ENCODE results near the gene UQCRH. TPM values are rescaled to one million over a fixed set of nuclear protein-coding genes. Genes with fewer than 3 reads are reported as not detected.

The UQCRH gene
- 100 to 1,000 TPM; 122 to 367 (median 267) TPM for total RNA-seq

- peaks cover 45 to 48% of the 10 kb centered on the region in 2 donors for H3K4me1 ChIP-seq
These were observed at the start of gene UQCRH, which contains the start of gene LRRC41 for GRCh38 chr1:46303038-46303871. Gene UQCRH, plus strand, starts transcription at chr1:46303698. Its CDS starts 69 bp downstream, at chr1:46303767. Gene LRRC41, minus strand, starts transcription at chr1:46303616. Its CDS starts 294 bp downstream, at chr1:46303322.

GRCh38 chr1:46254668-46255067, 48.8 kb upstream of the UQCRH start:
- Histone ChIP-seq H3K27ac (no peak overlapping the region), H3K9me3 (no peaks in the 10 kb centered on the region), H3K36me3 (no peaks in the 10 kb centered on the region), H3K4me1 (no peaks in the 10 kb centered on the region), H3K4me3 (replicated peaks in 1 of 3) (no peak overlapping the region), H3K27me3 (no peaks in the 10 kb centered on the region)
- WGBS, 2 donors, result 89 to 95% methylated on average over 5 of the region's 5 CpGs
- TF ChIP-seq CTCF (IDR thresholded peaks at IDR 0.05), result no peak
- TF ChIP-seq POLR2A (IDR thresholded peaks at IDR 0.05), result no peak
- intact Hi-C loops (cut with DNase I), result no loop called here
- no peak for DNase-seq

More at GRCh38 chr1:46303038-46303871, at the start of gene UQCRH, which contains the start of gene LRRC41:
- H3K4me3 ChIP-seq (replicated peaks in 1 of 3), result peak within 1 kb of the TSS; percentile 30 to 100 (median 86)
- TF ChIP-seq POLR2A (IDR thresholded peaks at IDR 0.05), result peak; percentile 72 to 91
- no peak for TF ChIP-seq CTCF (IDR thresholded peaks at IDR 0.05)
- H3K9me3 ChIP-seq, result no peaks in the 10 kb centered on the region
- H3K27me3 ChIP-seq, result no peaks in the 10 kb centered on the region
- no peaks in the 10 kb centered on the region for H3K36me3 ChIP-seq
- peak within 1 kb of the TSS; percentile 98 to 100 (median 99) for H3K27ac ChIP-seq
- peak; percentile 95 to 96 for DNase-seq
- intact Hi-C loops (cut with DNase I), result loop anchor here (5.0 to 10.0 kb wide), 2 partner anchors 39 to 58 kb away; partner anchors contain the start of genes NSUN4 and RAD54L
- WGBS, 2 donors, result 0 to 2% methylated on average over 7 to 36 of the region's 61 CpGs

GRCh38 chr1:46256523-46256922, 47.0 kb upstream of the UQCRH start:
- Histone ChIP-seq H3K36me3 (no peaks in the 10 kb centered on the region), H3K9me3 (no peaks in the 10 kb centered on the region), H3K27ac (no peak overlapping the region), H3K27me3 (no peaks in the 10 kb centered on the region), H3K4me1 (no peaks in the 10 kb centered on the region), H3K4me3 (replicated peaks in 1 of 3) (no peak overlapping the region)
- 93 to 96% methylated on average over 2 of the region's 2 CpGs for WGBS, 2 donors
- DNase-seq, result no peak
- intact Hi-C loops (cut with DNase I), result no loop called here
- TF ChIP-seq CTCF (IDR thresholded peaks at IDR 0.05) (no peak), POLR2A (IDR thresholded peaks at IDR 0.05) (no peak)

- TF ChIP-seq POLR2A (IDR thresholded peaks at IDR 0.05) (no peak), CTCF (IDR thresholded peaks at IDR 0.05) (no peak)
- Histone ChIP-seq H3K4me1 (no peaks in the 10 kb centered on the region), H3K9me3 (no peaks in the 10 kb centered on the region), H3K27me3 (no peaks in the 10 kb centered on the region), H3K36me3 (no peaks in the 10 kb centered on the region), H3K27ac (no peak overlapping the region), H3K4me3 (replicated peaks in 1 of 3) (no peak overlapping the region)
- intact Hi-C loops (cut with DNase I), result no loop called here
- DNase-seq, result no peak
- WGBS, 2 donors, result 90 to 96% methylated on average over 1 of the region's 1 CpG
These were observed 41.0 kb upstream of the UQCRH start for GRCh38 chr1:46262508-46262907.

DNA sequence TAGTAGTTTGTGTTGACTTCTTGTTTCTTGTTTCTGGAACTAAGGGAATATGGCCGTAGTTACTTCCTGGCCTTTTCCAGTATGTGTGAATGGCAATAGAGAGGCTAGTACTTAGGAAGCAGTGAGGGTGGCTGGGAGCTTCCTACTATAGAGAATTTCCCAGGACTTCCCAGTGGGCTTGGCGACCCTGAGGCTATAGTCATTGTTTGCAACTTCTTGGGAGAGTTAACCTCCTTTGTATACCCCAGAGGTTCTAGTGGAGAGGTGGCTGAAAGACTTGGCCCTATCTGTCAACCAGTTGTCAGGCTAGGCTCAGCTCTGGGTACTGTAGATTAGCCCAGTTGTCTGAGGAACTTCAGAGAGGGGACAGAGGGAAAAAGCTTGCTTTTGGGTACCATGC, 40.4 kb upstream of the UQCRH start:
- no peaks in the 10 kb centered on the region for H3K4me1 ChIP-seq
- H3K4me3 ChIP-seq (replicated peaks in 1 of 3), result no peak overlapping the region
- no peak for TF ChIP-seq POLR2A (IDR thresholded peaks at IDR 0.05)
- TF ChIP-seq CTCF (IDR thresholded peaks at IDR 0.05), result no peak
- H3K9me3 ChIP-seq, result no peaks in the 10 kb centered on the region
- H3K27ac ChIP-seq, result no peak overlapping the region
- no peaks in the 10 kb centered on the region for H3K36me3 ChIP-seq
- 82 to 90% methylated on average over 1 to 2 of the region's 2 CpGs for WGBS, 2 donors
- intact Hi-C loops (cut with DNase I), result no loop called here
- DNase-seq, result no peak
- H3K27me3 ChIP-seq, result no peaks in the 10 kb centered on the region
